ENCODE data around the gene GRK4.
"Not testable (repeated sequence)": the region's sequence is repeated elsewhere in the genome, so short reads cannot be mapped to it uniquely, and the experiment has no call there.

GRK4 gene

DNA sequence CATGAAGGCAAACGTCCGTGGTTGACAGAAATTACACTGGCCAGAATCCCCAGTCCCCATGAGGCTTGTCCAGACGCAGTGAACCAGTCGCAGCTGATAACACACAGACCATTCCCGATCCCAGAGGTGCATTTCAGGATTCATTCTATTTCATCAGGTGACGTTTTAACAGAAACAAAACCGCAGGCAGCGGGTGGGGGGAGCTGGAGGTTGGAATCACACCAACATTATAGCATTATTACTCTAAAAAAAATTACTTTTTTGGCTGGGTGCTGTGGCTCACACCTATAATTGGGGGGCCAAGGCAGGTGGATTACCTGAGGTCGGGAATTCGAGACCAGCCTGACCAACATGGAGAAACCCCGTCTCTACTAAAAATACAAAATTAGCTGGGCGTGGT lies 25.4 kb upstream of the GRK4 start:
- H3K27me3 ChIP-seq (ENCODE audit: control insufficient read depth, insufficient read depth, low read length) = no peaks in the 10 kb centered on the region
- no peak overlapping the region for H3K9ac ChIP-seq
- no peak overlapping the region for H3K4me2 ChIP-seq (ENCODE audit: low read length)
- TF ChIP-seq, protein P1, sequence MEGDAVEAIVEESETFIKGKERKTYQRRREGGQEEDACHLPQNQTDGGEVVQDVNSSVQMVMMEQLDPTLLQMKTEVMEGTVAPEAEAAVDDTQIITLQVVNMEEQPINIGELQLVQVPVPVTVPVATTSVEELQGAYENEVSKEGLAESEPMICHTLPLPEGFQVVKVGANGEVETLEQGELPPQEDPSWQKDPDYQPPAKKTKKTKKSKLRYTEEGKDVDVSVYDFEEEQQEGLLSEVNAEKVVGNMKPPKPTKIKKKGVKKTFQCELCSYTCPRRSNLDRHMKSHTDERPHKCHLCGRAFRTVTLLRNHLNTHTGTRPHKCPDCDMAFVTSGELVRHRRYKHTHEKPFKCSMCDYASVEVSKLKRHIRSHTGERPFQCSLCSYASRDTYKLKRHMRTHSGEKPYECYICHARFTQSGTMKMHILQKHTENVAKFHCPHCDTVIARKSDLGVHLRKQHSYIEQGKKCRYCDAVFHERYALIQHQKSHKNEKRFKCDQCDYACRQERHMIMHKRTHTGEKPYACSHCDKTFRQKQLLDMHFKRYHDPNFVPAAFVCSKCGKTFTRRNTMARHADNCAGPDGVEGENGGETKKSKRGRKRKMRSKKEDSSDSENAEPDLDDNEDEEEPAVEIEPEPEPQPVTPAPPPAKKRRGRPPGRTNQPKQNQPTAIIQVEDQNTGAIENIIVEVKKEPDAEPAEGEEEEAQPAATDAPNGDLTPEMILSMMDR (IDR thresholded peaks at IDR 0.05) = no peak
- no peaks in the 10 kb centered on the region for H3K36me3 ChIP-seq (ENCODE audit: control insufficient read depth, insufficient read depth, low read length)
- H3K79me2 ChIP-seq = no peaks in the 10 kb centered on the region
- no peak overlapping the region for H3K27ac ChIP-seq
- peaks cover 2% of the 10 kb centered on the region for H3K4me1 ChIP-seq
- H3K4me3 ChIP-seq (ENCODE audit: low read depth, low read length) = no peak overlapping the region
- no peak overlapping the region for H2AFZ ChIP-seq
- no peaks in the 10 kb centered on the region for H3K9me3 ChIP-seq (ENCODE audit: control insufficient read depth, low read length)

DNA sequence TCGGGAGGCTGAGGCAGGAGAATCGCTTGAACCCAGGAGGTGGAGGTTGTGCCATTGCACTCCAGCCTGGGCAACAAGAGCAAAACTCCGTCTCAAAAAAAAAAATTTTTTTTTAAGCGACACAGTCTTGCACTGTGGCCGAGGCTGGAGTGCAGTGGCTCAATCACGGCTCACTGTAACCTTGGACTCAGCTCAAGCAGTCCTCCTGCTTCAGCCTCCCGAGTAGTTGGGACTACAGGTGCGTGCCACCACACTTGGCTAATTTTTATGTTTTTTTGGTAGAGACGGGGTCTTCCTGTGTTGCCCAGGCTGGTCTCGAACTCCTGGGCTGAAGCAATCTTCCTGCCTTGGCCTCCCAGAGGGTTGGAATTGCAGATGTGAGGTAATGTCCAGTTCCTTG lies 25.0 kb upstream of the GRK4 start:
- not testable (repeated sequence) for H3K9me3 ChIP-seq (ENCODE audit: control insufficient read depth, low read length); H3K4me2 ChIP-seq (ENCODE audit: low read length); H3K27me3 ChIP-seq (ENCODE audit: control insufficient read depth, insufficient read depth, low read length); H3K27ac ChIP-seq; H3K36me3 ChIP-seq (ENCODE audit: control insufficient read depth, insufficient read depth, low read length); H3K79me2 ChIP-seq; H3K4me1 ChIP-seq; H2AFZ ChIP-seq; H3K9ac ChIP-seq; H3K4me3 ChIP-seq (ENCODE audit: low read depth, low read length)

GRCh38 chr4:2938906-2939305 lies 24.5 kb upstream of the GRK4 start:
- TF ChIP-seq, protein P1 (IDR thresholded peaks at IDR 0.05) = no peak
- H3K36me3 ChIP-seq (ENCODE audit: control insufficient read depth, insufficient read depth, low read length) = no peaks in the 10 kb centered on the region
- no peaks in the 10 kb centered on the region for H3K79me2 ChIP-seq
- no peak overlapping the region for H3K27ac ChIP-seq
- no peak overlapping the region for H3K4me3 ChIP-seq (ENCODE audit: low read depth, low read length)
- H3K9ac ChIP-seq = no peak overlapping the region
- H2AFZ ChIP-seq = no peak overlapping the region
- no peaks in the 10 kb centered on the region for H3K9me3 ChIP-seq (ENCODE audit: control insufficient read depth, low read length)
- H3K27me3 ChIP-seq (ENCODE audit: control insufficient read depth, insufficient read depth, low read length) = no peaks in the 10 kb centered on the region
- no peak overlapping the region for H3K4me2 ChIP-seq (ENCODE audit: low read length)
- H3K4me1 ChIP-seq = peaks cover 2% of the 10 kb centered on the region

GRCh38 chr4:2939383-2940243 lies 23.8 kb upstream of the GRK4 start:
- no peak overlapping the region for H3K4me2 ChIP-seq (ENCODE audit: low read length)
- H3K79me2 ChIP-seq = no peaks in the 10 kb centered on the region
- H3K9ac ChIP-seq = no peak overlapping the region
- H3K4me3 ChIP-seq (ENCODE audit: low read depth, low read length) = no peak overlapping the region
- H3K36me3 ChIP-seq (ENCODE audit: control insufficient read depth, insufficient read depth, low read length) = no peaks in the 10 kb centered on the region
- peaks cover 2% of the 10 kb centered on the region for H3K4me1 ChIP-seq
- H2AFZ ChIP-seq = no peak overlapping the region
- TF ChIP-seq, protein P1 (IDR thresholded peaks at IDR 0.05) = no peak
- H3K27ac ChIP-seq = no peak overlapping the region
- H3K27me3 ChIP-seq (ENCODE audit: control insufficient read depth, insufficient read depth, low read length) = no peaks in the 10 kb centered on the region
- no peaks in the 10 kb centered on the region for H3K9me3 ChIP-seq (ENCODE audit: control insufficient read depth, low read length)

GRCh38 chr4:2940267-2941137 lies 22.9 kb upstream of the GRK4 start:
- no peaks in the 10 kb centered on the region for H3K79me2 ChIP-seq
- H3K4me3 ChIP-seq (ENCODE audit: low read depth, low read length) = no peak overlapping the region
- H3K4me2 ChIP-seq (ENCODE audit: low read length) = no peak overlapping the region
- no peak overlapping the region for H2AFZ ChIP-seq
- peaks cover 2% of the 10 kb centered on the region for H3K4me1 ChIP-seq
- H3K9ac ChIP-seq = no peak overlapping the region
- no peak overlapping the region for H3K27ac ChIP-seq
- H3K36me3 ChIP-seq (ENCODE audit: control insufficient read depth, insufficient read depth, low read length) = no peaks in the 10 kb centered on the region
- H3K27me3 ChIP-seq (ENCODE audit: control insufficient read depth, insufficient read depth, low read length) = no peaks in the 10 kb centered on the region
- TF ChIP-seq, protein P1 (IDR thresholded peaks at IDR 0.05) = no peak
- H3K9me3 ChIP-seq (ENCODE audit: control insufficient read depth, low read length) = no peaks in the 10 kb centered on the region
